Ishikawa (cell line): ENCODE data around the gene RIIAD1.

Source experiments
- CEBPB ChIP-seq: IDR thresholded peaks from 2 replicates; pipeline ENCODE4 v1.6.1; 2012
- CREB1 ChIP-seq: IDR thresholded peaks from 2 replicates; pipeline ENCODE4 v1.6.1; 2012; ENCODE audit warnings: low read depth
- EGR1 ChIP-seq: IDR thresholded peaks from 2 replicates; pipeline ENCODE4 v1.6.1; 2012
- EP300 ChIP-seq: IDR thresholded peaks from 2 replicates; pipeline ENCODE4 v1.6.1; 2012; ENCODE audit warnings: borderline replicate concordance
- FOXM1 ChIP-seq: IDR thresholded peaks from 2 replicates; pipeline ENCODE4 v1.6.1; 2012; ENCODE audit warnings: low read depth, borderline replicate concordance
- NFIC ChIP-seq: IDR thresholded peaks from 2 replicates; pipeline ENCODE4 v1.6.1; 2012
- RAD21 ChIP-seq: IDR thresholded peaks from 2 replicates; pipeline ENCODE4 v1.6.1; 2012; ENCODE audit warnings: low read depth
- TAF1 ChIP-seq: IDR thresholded peaks from 2 replicates; pipeline ENCODE4 v1.6.1; 2012; ENCODE audit warnings: low read depth, mild to moderate bottlenecking
- TCF12 ChIP-seq: IDR thresholded peaks from 2 replicates; pipeline ENCODE4 v1.6.1; 2012; ENCODE audit warnings: low read depth
- TEAD4 ChIP-seq: IDR thresholded peaks from 2 replicates; pipeline ENCODE4 v1.6.1; 2012
- YY1 ChIP-seq: IDR thresholded peaks from 2 replicates; pipeline ENCODE4 v1.6.1; 2012; ENCODE audit warnings: low read depth
- ZBTB7A ChIP-seq: IDR thresholded peaks from 2 replicates; pipeline ENCODE4 v1.6.1; 2012; ENCODE audit warnings: low read depth
- TF ChIP-seq, protein P1 (sequence below): IDR thresholded peaks from 2 replicates; pipeline ENCODE4 v1.6.1; 2012
- TF ChIP-seq, protein P2 (sequence below): IDR thresholded peaks from 2 replicates; pipeline ENCODE4 v1.6.1; 2012; ENCODE audit warnings: low read depth, mild to moderate bottlenecking
- TF ChIP-seq, protein P3 (sequence below): IDR thresholded peaks from 2 replicates; pipeline ENCODE4 v1.6.1; 2012

Gene RIIAD1

DNA sequence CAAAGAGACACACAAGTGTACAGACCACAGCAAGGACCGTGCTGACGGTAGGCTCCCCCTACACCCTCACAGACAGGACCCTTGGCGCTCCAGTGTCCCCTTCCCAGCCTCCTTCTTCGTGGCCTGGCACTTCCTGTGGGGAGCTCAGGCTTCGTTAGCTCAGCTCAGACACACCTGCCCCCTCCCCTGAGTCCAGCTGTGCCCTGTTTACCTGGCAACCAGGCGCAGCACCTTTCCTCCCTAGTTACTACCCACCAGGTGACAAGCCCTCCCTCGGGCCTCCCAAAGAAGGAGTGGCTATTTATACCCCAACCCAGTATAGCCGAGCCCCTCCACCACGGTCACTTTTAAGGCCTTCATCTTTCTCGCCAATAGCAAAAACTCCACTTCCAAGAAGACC lies 9.4 kb upstream of the RIIAD1 start:
- TF ChIP-seq CREB1 (no peak), TAF1 (no peak), TCF12 (no peak), ZBTB7A (no peak), TEAD4 (no peak), NFIC (no peak), CEBPB (no peak), EGR1 (no peak), YY1 (no peak), FOXM1 (no peak), EP300 (no peak), RAD21 (no peak)
- TF ChIP-seq, protein P1, sequence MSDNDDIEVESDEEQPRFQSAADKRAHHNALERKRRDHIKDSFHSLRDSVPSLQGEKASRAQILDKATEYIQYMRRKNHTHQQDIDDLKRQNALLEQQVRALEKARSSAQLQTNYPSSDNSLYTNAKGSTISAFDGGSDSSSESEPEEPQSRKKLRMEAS = no peak
- TF ChIP-seq, protein P2, sequence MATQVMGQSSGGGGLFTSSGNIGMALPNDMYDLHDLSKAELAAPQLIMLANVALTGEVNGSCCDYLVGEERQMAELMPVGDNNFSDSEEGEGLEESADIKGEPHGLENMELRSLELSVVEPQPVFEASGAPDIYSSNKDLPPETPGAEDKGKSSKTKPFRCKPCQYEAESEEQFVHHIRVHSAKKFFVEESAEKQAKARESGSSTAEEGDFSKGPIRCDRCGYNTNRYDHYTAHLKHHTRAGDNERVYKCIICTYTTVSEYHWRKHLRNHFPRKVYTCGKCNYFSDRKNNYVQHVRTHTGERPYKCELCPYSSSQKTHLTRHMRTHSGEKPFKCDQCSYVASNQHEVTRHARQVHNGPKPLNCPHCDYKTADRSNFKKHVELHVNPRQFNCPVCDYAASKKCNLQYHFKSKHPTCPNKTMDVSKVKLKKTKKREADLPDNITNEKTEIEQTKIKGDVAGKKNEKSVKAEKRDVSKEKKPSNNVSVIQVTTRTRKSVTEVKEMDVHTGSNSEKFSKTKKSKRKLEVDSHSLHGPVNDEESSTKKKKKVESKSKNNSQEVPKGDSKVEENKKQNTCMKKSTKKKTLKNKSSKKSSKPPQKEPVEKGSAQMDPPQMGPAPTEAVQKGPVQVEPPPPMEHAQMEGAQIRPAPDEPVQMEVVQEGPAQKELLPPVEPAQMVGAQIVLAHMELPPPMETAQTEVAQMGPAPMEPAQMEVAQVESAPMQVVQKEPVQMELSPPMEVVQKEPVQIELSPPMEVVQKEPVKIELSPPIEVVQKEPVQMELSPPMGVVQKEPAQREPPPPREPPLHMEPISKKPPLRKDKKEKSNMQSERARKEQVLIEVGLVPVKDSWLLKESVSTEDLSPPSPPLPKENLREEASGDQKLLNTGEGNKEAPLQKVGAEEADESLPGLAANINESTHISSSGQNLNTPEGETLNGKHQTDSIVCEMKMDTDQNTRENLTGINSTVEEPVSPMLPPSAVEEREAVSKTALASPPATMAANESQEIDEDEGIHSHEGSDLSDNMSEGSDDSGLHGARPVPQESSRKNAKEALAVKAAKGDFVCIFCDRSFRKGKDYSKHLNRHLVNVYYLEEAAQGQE = no peak
- TF ChIP-seq, protein P3, sequence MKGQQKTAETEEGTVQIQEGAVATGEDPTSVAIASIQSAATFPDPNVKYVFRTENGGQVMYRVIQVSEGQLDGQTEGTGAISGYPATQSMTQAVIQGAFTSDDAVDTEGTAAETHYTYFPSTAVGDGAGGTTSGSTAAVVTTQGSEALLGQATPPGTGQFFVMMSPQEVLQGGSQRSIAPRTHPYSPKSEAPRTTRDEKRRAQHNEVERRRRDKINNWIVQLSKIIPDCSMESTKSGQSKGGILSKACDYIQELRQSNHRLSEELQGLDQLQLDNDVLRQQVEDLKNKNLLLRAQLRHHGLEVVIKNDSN = no peak

- TF ChIP-seq TEAD4 (no peak), CEBPB (no peak), TAF1 (no peak), CREB1 (no peak), FOXM1 (no peak), EP300 (no peak), ZBTB7A (no peak), EGR1 (no peak)
- TF ChIP-seq, protein P1 = no peak
- TF ChIP-seq, protein P2 = no peak
Measured at GRCh38 chr1:151713044-151713443, 8.3 kb upstream of the RIIAD1 start.

- TF ChIP-seq RAD21 (no peak), EP300 (no peak), YY1 (no peak), EGR1 (no peak), TEAD4 (no peak), FOXM1 (no peak), ZBTB7A (no peak), CREB1 (no peak), CEBPB (no peak), TAF1 (no peak), TCF12 (no peak), NFIC (no peak)
- TF ChIP-seq, protein P2 = no peak
- TF ChIP-seq, protein P3 = no peak
- TF ChIP-seq, protein P1 = no peak
Measured at GRCh38 chr1:151713874-151714273, 7.4 kb upstream of the RIIAD1 start.
